ENCODE measurements around the gene LRWD1.
"Not testable (repeated sequence)": the region's sequence is repeated elsewhere in the genome, so short reads cannot be mapped to it uniquely, and the experiment has no call there.

GRCh38 chr7:102494473-102495149, 29.8 kb downstream of the LRWD1 start:
- TF ChIP-seq ZFX (IDR thresholded peaks at IDR 0.05); POLR2A (IDR thresholded peaks at IDR 0.05; ENCODE audit: borderline replicate concordance, extremely low read depth, insufficient read depth, insufficient read length); EZH2 (IDR thresholded peaks at IDR 0.05); ZNF274 (IDR thresholded peaks at IDR 0.05; ENCODE audit: low read depth, low read length): not testable (repeated sequence)
- TF ChIP-seq, protein P1, sequence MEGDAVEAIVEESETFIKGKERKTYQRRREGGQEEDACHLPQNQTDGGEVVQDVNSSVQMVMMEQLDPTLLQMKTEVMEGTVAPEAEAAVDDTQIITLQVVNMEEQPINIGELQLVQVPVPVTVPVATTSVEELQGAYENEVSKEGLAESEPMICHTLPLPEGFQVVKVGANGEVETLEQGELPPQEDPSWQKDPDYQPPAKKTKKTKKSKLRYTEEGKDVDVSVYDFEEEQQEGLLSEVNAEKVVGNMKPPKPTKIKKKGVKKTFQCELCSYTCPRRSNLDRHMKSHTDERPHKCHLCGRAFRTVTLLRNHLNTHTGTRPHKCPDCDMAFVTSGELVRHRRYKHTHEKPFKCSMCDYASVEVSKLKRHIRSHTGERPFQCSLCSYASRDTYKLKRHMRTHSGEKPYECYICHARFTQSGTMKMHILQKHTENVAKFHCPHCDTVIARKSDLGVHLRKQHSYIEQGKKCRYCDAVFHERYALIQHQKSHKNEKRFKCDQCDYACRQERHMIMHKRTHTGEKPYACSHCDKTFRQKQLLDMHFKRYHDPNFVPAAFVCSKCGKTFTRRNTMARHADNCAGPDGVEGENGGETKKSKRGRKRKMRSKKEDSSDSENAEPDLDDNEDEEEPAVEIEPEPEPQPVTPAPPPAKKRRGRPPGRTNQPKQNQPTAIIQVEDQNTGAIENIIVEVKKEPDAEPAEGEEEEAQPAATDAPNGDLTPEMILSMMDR (IDR thresholded peaks at IDR 0.05 in 2 of 3, conservative IDR thresholded peaks at IDR 0.05 in 1 of 3; ENCODE audit: borderline replicate concordance in 1 of 3, insufficient read depth in 1 of 3, low read depth in 2 of 3, low read length in 2 of 3), result not testable (repeated sequence)

All from HCT116 (cell line).